Esophagus squamous epithelium (tissue), 5 donors: ENCODE data around the gene RFTN1. TPM values are rescaled to one million over a fixed set of nuclear protein-coding genes. Genes with fewer than 3 reads are reported as not detected.

Experiments
- DNase-seq: peaks from one replicate; lab custom pipeline; 2025; lab: John Stamatoyannopoulos, UW
- H3K27ac ChIP-seq, 4 donors: fragments of 200-600 bp; sonication (generic); one replicate each; pipeline ENCODE4 v1.5.1; 2016 to 2019; ENCODE audit warnings: mild to moderate bottlenecking in 1 of 4
- H3K27me3 ChIP-seq, 4 donors: fragments of 200-600 bp; sonication (generic); 1 replicate in 3 of 4; 2 replicates in 1 of 4; pipeline versions ENCODE4 v1.5.1 to v1.6.0; 2017 to 2021; ENCODE audit warnings: antibody characterized with exemption in 1 of 4
- H3K36me3 ChIP-seq, 3 donors: fragments of 200-600 bp; sonication (generic); one replicate each; pipeline ENCODE4 v1.5.1; 2016 to 2019
- H3K4me1 ChIP-seq, 3 donors: fragments of 200-600 bp; sonication (generic); one replicate each; pipeline ENCODE4 v1.5.1; 2017 to 2019
- H3K4me3 ChIP-seq, 4 donors: fragments of 200-600 bp; sonication (generic); 1 replicate in 3 of 4; 2 replicates in 1 of 4; pipeline ENCODE4 v1.5.1; 2016 to 2019; ENCODE audit warnings: mild to moderate bottlenecking in 2 of 4, moderate library complexity in 1 of 4
- H3K9me3 ChIP-seq, 3 donors: fragments of 200-600 bp; sonication (generic); one replicate each; pipeline ENCODE4 v1.5.1; 2016 to 2019
- CTCF ChIP-seq, 6 experiments: fragments of 450-650 bp in 4 of 6; fragments of 200-600 bp in 2 of 6; sonication (generic) in 2 of 6; IDR thresholded peaks; one replicate each; pipeline ENCODE4 v1.5.1; 2016 to 2019; ENCODE audit warnings: antibody characterized with exemption in 6 of 6, mild to moderate bottlenecking in 4 of 6, moderate library complexity in 4 of 6
- POLR2A ChIP-seq, 4 donors: fragments of 450-650 bp; IDR thresholded peaks; one replicate each; pipeline ENCODE4 v1.6.1; 2017; ENCODE audit warnings: antibody characterized with exemption in 4 of 4, mild to moderate bottlenecking in 4 of 4, moderate library complexity in 3 of 4
- WGBS, 2 donors: methylation state at CpG; one replicate each; pipeline ENCODE4 v1.1.5; 2018; 5-methylcytosine and 5-hydroxymethylcytosine counted together
- intact Hi-C: fragments of 100-400 bp; cut with DNase I; formaldehyde crosslinking; loops from one replicate; pipeline ENCODE4 v1.15.0; 2022
- total RNA-seq, 4 donors: library from RNA; depleted of rRNA; stranded (reverse); fragments of >200 nt; gene quantifications; one replicate each; pipeline ENCODE4 v1.1.0, GENCODE V29; 2016
- donor health status: DM: yes; HTN: yes; CAD: no.

The RFTN1 gene
- total RNA-seq, 4 donors from 2014 or later, result 5.0 to 22.7 (median 12.4) TPM

- DNase-seq, result no peak
- Histone ChIP-seq H3K27ac (no peak overlapping the region), H3K27me3 (no peaks in the 10 kb centered on the region), H3K4me3 (no peak overlapping the region), H3K36me3 (no peaks in the 10 kb centered on the region), H3K4me1 (peaks cover 0 to 26% (median 8%) of the 10 kb centered on the region in 3 donors), H3K9me3 (no peaks in the 10 kb centered on the region)
- TF ChIP-seq CTCF (IDR thresholded peaks at IDR 0.05) (no peak), POLR2A (IDR thresholded peaks at IDR 0.05) (no peak)
- WGBS, 2 donors, result 65 to 67% methylated on average over 4 of the region's 4 CpGs
- intact Hi-C loops, result no loop called here
These were observed 61.2 kb downstream of the RFTN1 start for GRCh38 chr3:16452261-16452660.

GRCh38 chr3:16449369-16449768, 64.1 kb downstream of the RFTN1 start:
- H3K4me3 ChIP-seq, result no peak overlapping the region
- no peaks in the 10 kb centered on the region for H3K9me3 ChIP-seq
- 72 to 81% methylated on average over 6 of the region's 6 CpGs for WGBS, 2 donors
- no peak for DNase-seq
- H3K27me3 ChIP-seq, result no peaks in the 10 kb centered on the region
- TF ChIP-seq CTCF (IDR thresholded peaks at IDR 0.05) (no peak), POLR2A (IDR thresholded peaks at IDR 0.05) (no peak)
- intact Hi-C loops, result no loop called here
- H3K27ac ChIP-seq, result peak overlapping the region in 3 of 4 donors; percentile 4 to 65 (median 43)
- peaks cover 0 to 18% (median 8%) of the 10 kb centered on the region in 3 donors for H3K4me1 ChIP-seq
- H3K36me3 ChIP-seq, result no peaks in the 10 kb centered on the region

GRCh38 chr3:16448639-16449070, 64.8 kb downstream of the RFTN1 start:
- H3K27me3 ChIP-seq, result no peaks in the 10 kb centered on the region
- TF ChIP-seq CTCF (IDR thresholded peaks at IDR 0.05), result no peak
- no peak for TF ChIP-seq POLR2A (IDR thresholded peaks at IDR 0.05)
- no peak for DNase-seq
- no peaks in the 10 kb centered on the region for H3K9me3 ChIP-seq
- intact Hi-C loops, result no loop called here
- no peak overlapping the region for H3K4me3 ChIP-seq
- no peaks in the 10 kb centered on the region for H3K36me3 ChIP-seq
- H3K4me1 ChIP-seq, result peaks cover 0 to 18% (median 8%) of the 10 kb centered on the region in 3 donors
- peak overlapping the region in 3 of 4 donors; percentile 4 to 65 (median 43) for H3K27ac ChIP-seq
- WGBS, 2 donors, result 18 to 30% methylated on average over 4 to 6 of the region's 6 CpGs

- H3K9me3 ChIP-seq, result no peaks in the 10 kb centered on the region
- H3K27ac ChIP-seq, result no peak overlapping the region
- no peaks in the 10 kb centered on the region for H3K36me3 ChIP-seq
- WGBS, 2 donors, result 79% methylated on average over 4 of the region's 4 CpGs
- DNase-seq, result no peak
- H3K27me3 ChIP-seq, result no peaks in the 10 kb centered on the region
- TF ChIP-seq CTCF (IDR thresholded peaks at IDR 0.05), result no peak
- no peak for TF ChIP-seq POLR2A (IDR thresholded peaks at IDR 0.05)
- intact Hi-C loops, result no loop called here
- peaks cover 0 to 18% (median 8%) of the 10 kb centered on the region in 3 donors for H3K4me1 ChIP-seq
- no peak overlapping the region for H3K4me3 ChIP-seq
These were observed 66.4 kb downstream of the RFTN1 start for GRCh38 chr3:16447135-16447534.

GRCh38 chr3:16444344-16444743, 69.2 kb downstream of the RFTN1 start:
- Histone ChIP-seq H3K4me3 (no peak overlapping the region), H3K4me1 (peaks cover 0 to 34% (median 8%) of the 10 kb centered on the region in 3 donors), H3K9me3 (no peaks in the 10 kb centered on the region), H3K27ac (no peak overlapping the region), H3K36me3 (no peaks in the 10 kb centered on the region), H3K27me3 (no peaks in the 10 kb centered on the region)
- DNase-seq, result no peak
- 88 to 94% methylated on average over 6 of the region's 6 CpGs for WGBS, 2 donors
- intact Hi-C loops, result no loop called here
- TF ChIP-seq POLR2A (IDR thresholded peaks at IDR 0.05) (no peak), CTCF (IDR thresholded peaks at IDR 0.05) (no peak)
